ENCODE measurements around the gene MPDZ.

The MPDZ gene

DNA sequence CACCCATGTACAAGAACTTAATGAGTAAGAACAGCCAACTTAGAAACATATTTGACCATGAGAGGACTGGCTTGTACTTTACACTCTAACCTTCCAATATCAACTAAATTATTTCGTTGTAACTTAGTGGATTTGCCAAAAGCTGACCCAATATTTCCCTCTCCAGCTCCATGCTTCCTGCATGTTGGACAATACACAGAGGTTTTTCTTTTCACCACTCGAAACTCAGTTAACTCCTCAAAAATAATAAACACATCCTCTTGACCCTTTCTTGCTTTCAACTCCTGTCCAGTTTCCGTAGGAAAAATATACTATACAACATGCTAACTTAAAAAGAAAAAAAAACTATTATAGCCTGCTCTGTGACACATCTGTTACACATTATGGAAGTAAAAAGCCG is 188.9 kb downstream of the MPDZ start:
- FAIRE-seq (no peak), DNase-seq (ENCODE audit: insufficient read length, low spot score) (no peak)
- TF ChIP-seq, protein P1, sequence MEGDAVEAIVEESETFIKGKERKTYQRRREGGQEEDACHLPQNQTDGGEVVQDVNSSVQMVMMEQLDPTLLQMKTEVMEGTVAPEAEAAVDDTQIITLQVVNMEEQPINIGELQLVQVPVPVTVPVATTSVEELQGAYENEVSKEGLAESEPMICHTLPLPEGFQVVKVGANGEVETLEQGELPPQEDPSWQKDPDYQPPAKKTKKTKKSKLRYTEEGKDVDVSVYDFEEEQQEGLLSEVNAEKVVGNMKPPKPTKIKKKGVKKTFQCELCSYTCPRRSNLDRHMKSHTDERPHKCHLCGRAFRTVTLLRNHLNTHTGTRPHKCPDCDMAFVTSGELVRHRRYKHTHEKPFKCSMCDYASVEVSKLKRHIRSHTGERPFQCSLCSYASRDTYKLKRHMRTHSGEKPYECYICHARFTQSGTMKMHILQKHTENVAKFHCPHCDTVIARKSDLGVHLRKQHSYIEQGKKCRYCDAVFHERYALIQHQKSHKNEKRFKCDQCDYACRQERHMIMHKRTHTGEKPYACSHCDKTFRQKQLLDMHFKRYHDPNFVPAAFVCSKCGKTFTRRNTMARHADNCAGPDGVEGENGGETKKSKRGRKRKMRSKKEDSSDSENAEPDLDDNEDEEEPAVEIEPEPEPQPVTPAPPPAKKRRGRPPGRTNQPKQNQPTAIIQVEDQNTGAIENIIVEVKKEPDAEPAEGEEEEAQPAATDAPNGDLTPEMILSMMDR (IDR thresholded peaks at IDR 0.05; ENCODE audit: insufficient read depth, missing control alignments) = no peak

DNA sequence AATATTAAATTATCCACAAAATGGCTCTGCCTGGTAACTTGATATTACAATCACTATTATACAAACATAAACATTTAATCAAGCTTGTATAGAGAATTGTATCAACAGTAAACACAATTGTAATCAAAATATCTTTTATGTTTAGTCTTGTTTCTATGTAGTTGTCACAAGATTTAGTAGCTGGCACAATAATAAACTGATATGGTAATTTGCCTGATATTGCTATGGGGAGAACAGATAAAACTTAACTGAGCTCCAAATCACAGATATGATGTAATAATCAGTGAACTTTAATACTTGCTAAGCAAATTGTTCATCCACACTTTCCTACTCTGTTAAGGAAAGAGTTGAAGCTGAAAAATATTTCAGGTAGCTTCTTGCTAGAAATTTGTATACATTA is 189.8 kb downstream of the MPDZ start:
- TF ChIP-seq, protein P1 (IDR thresholded peaks at IDR 0.05; ENCODE audit: insufficient read depth, missing control alignments) = no peak
- no peak for FAIRE-seq
- no peak for DNase-seq (ENCODE audit: insufficient read length, low spot score)

DNA sequence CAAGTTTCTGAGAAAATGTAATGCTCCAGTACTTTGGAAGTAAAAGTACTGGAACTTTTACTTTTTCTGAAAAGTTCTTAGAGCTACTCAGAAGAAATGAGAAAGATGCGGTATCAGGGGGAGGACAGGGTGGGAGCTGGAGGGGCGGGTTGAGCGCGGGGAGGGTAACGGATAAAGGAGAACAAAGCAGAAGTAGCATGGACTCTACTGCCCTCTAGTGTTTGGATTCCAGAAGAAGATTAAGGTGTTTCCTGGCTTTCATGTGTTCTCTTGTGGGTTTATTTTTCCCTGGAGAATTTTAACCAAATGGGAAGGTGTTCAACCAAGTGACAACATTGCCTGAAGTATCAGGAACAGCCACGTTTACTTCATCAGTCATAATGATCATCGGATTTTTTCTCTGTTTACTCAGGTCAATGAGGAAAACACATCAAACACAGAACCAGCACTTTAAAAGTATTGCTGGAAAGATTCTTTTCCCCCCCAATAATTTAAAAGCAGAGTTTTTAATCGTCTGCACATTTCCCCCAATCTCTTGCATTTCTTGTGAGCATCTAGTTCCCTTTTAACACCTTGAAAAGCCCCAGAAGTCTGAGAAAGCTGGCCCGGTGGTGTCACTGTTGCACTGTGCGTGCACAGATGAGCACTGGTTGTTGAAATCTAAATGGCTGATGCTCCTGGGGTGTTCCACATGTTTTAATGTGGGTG is 190.6 kb downstream of the MPDZ start:
- FAIRE-seq (peak; percentile 90), DNase-seq (ENCODE audit: insufficient read length, low spot score) (peak; percentile 43)
- TF ChIP-seq, protein P1 (IDR thresholded peaks at IDR 0.05; ENCODE audit: insufficient read depth, missing control alignments) = peak; percentile 68

DNA sequence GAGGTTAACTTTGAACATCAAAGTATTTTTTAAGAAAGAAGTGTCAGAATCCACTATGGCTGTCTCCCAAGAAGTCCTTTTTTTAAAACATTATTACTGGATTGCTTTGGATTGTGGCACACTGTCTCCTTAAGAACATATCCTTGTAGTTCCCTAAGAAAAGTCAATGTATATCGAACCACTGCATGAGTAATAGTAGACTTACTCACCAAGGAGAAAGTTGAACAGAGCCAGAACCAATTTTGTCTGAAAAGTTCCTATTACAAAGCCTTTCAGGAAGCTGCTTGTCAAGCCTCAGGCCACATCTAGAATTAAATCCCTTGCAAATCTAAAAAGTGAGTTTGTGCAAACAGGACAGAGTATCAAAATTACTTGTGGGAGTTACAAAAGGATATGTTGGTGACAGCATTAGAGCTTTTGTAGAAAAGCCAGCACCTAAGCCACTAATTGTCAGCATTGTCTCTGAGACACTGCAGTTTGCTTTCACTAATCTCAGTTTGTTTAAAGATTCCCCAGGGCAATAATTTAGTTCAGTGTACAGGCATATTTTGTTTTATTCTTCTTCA is 195.4 kb downstream of the MPDZ start:
- DNase-seq (ENCODE audit: insufficient read length, low spot score) (no peak), FAIRE-seq (no peak)
- TF ChIP-seq, protein P1 (IDR thresholded peaks at IDR 0.05; ENCODE audit: insufficient read depth, missing control alignments) = no peak

DNA sequence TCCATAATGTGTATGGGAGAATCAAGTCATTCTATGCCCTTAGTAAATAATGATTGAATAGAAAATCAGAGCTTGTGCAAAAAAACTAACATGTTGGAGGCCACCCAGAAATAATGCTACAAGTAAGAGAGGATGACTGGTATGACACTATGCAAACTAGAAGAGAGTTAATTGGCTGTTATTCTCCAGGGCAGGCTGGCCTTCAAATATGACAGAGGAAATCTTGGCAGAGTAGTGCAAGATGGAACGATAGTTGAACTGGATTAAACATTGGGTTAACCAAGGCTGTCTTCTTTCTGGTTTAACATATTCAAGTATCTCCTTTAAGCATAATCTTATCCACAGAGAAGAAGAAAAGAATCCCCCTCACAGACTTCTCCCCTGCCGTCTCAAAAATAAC is 196.1 kb downstream of the MPDZ start:
- FAIRE-seq (no peak), DNase-seq (ENCODE audit: insufficient read length, low spot score) (no peak)
- TF ChIP-seq, protein P1 (IDR thresholded peaks at IDR 0.05; ENCODE audit: insufficient read depth, missing control alignments) = no peak

DNA sequence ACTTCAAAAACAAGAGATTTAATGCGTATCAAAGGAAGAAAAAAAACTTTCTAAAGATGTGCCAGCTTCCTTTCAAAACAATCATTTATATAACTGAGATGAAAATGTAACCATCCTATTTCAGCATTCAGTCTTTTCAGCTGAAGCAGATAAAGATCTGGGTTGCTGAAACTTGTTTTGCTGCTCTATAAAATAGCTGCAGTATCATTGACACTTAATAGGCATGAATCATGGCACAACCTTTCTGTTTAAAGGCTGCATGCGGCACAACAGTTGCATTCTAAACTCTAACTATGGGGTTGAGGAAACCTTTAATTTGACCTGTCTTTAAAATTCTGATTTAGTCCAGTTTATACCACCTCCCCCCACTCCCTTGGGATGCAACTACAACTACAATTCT is 196.7 kb downstream of the MPDZ start:
- no peak for FAIRE-seq
- no peak for DNase-seq (ENCODE audit: insufficient read length, low spot score)
- TF ChIP-seq, protein P1 (IDR thresholded peaks at IDR 0.05; ENCODE audit: insufficient read depth, missing control alignments) = no peak

DNA sequence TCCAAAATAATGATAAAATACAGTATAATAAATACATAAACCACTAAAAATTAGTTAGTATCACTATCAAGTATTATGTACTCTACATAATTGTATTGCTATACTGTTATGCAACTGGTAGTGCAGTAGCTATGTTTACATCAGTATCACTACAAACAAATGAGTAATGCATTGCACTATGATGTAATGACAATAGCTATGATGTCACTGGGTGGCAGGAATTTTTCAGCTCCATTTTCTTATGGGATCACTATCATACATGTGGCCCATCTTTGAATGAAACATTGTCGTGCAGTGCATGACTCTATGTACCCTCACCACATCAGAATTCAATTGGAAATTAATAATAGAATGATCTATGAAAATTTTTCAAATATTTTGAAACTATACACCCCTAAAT is 201.3 kb downstream of the MPDZ start:
- DNase-seq (ENCODE audit: insufficient read length, low spot score) (no peak), FAIRE-seq (no peak)
- TF ChIP-seq, protein P1 (IDR thresholded peaks at IDR 0.05; ENCODE audit: insufficient read depth, missing control alignments) = no peak
